PC-3 (cell line): ENCODE data around the gene THOC6. TPM values are rescaled to one million over a fixed set of nuclear protein-coding genes. Genes with fewer than 3 reads are reported as not detected.

ENCODE experiments used
- ATAC-seq: fragments of 200-7000 bp; cut with Tn5 transposase; 2 replicates; pipeline ENCODE4 v1.9.1; 2020; ENCODE audit warnings: mild to moderate bottlenecking, moderate library complexity
- BruUV-seq: library from RNA; stranded (reverse); fragments of 400-500 nt; replicated peaks from 2 replicates; lab custom pipeline; 2021; lab: Mats Ljungman, UMichigan
- CTCF ChIA-PET: fragments of 300-600 bp; sonication (Branson Sonifier 250); formaldehyde crosslinking; loops from one replicate; lab custom pipeline; 2022; ENCODE audit warnings: antibody characterized with exemption; lab: Charles Lee
- POLR2A ChIA-PET: fragments of 300-600 bp; sonication (Branson Sonifier 250); formaldehyde crosslinking; loops from one replicate; lab custom pipeline; 2022; ENCODE audit warnings: antibody characterized with exemption; ENCODE audit not compliant: unreplicated experiment; lab: Charles Lee
- DNase-seq: peaks from one replicate; pipeline ENCODE4 v3.0.0-alpha.2; 2015
- H2AFZ ChIP-seq: fragments of 300-600 bp; sonication (generic); 2 replicates; pipeline ENCODE4 v1.6.0; 2016; ENCODE audit warnings: antibody characterized with exemption, low read length
- H3F3A ChIP-seq: fragments of 300-600 bp; sonication (generic); one replicate; pipeline ENCODE4 v1.6.0; 2017; ENCODE audit warnings: antibody characterized with exemption, low read length, control low read depth, mild to moderate bottlenecking; ENCODE audit not compliant: unreplicated experiment
- H3K27ac ChIP-seq: fragments of 300-600 bp; sonication (generic); 2 replicates; pipeline ENCODE4 v1.5.1; 2016; ENCODE audit warnings: mild to moderate bottlenecking, low read length
- H3K27me3 ChIP-seq: fragments of 300-600 bp; sonication (generic); 2 replicates; pipeline ENCODE4 v1.6.1; 2016; ENCODE audit warnings: low read length, mixed read lengths
- H3K36me3 ChIP-seq: fragments of 300-600 bp; sonication (generic); 2 replicates; pipeline ENCODE4 v1.6.1; 2016; ENCODE audit warnings: low read depth, mixed run types, low read length, mixed read lengths
- H3K4me1 ChIP-seq: fragments of 300-600 bp; sonication (generic); 2 replicates; pipeline ENCODE4 v1.5.1; 2016; ENCODE audit warnings: low read length; ENCODE audit not compliant: insufficient read depth
- H3K4me2 ChIP-seq: fragments of 300-600 bp; sonication (generic); 2 replicates; pipeline ENCODE4 v1.6.0; 2016; ENCODE audit warnings: low read length
- H3K4me3 ChIP-seq: fragments of 300-600 bp; sonication (generic); 2 replicates; pipeline ENCODE4 v1.5.1; 2016; ENCODE audit warnings: mild to moderate bottlenecking, low read length, mixed read lengths
- H3K79me2 ChIP-seq: fragments of 300-600 bp; sonication (generic); 2 replicates; pipeline ENCODE4 v1.6.1; 2017; ENCODE audit warnings: low read length, mixed read lengths
- H3K9ac ChIP-seq: fragments of 300-600 bp; sonication (generic); 2 replicates; pipeline ENCODE4 v1.6.0; 2016; ENCODE audit warnings: mild to moderate bottlenecking, low read length
- H3K9me2 ChIP-seq: fragments of 300-600 bp; sonication (generic); replicated peaks from 2 replicates; pipeline ENCODE4 v1.6.1; 2016; ENCODE audit warnings: mixed run types, low read length, mixed read lengths
- H3K9me3 ChIP-seq: fragments of 300-600 bp; sonication (generic); 2 replicates; pipeline ENCODE4 v1.6.1; 2016; ENCODE audit warnings: low read length, mixed read lengths
- H4K20me1 ChIP-seq: fragments of 300-600 bp; sonication (generic); 2 replicates; pipeline ENCODE4 v1.6.1; 2016; ENCODE audit warnings: low read length, mixed read lengths
- EZH2 ChIP-seq: fragments of 300-600 bp; sonication (generic); IDR thresholded peaks from one replicate; pipeline ENCODE4 v1.6.1; 2017; ENCODE audit warnings: antibody characterized with exemption, mild to moderate bottlenecking, low read length; ENCODE audit not compliant: unreplicated experiment
- EZH2phosphoT487 ChIP-seq: fragments of 300-600 bp; sonication (generic); IDR thresholded peaks from 2 replicates; pipeline ENCODE4 v1.6.1; 2018; ENCODE audit warnings: mild to moderate bottlenecking, antibody characterized with exemption, low read length, borderline replicate concordance
- intact Hi-C: fragments of 100-400 bp; cut with micrococcal nuclease; formaldehyde crosslinking; loops from 2 replicates; pipeline ENCODE4 v1.9.0; 2023
- total RNA-seq: library from RNA; depleted of rRNA; stranded (reverse); fragments of >200 nt; gene quantifications from 2 replicates; pipeline ENCODE4 v1.2.3, GENCODE V29; 2014
- TF ChIP-seq, protein P1 (sequence below): fragments of 300-600 bp; sonication (generic); conservative IDR thresholded peaks from 2 replicates; pipeline ENCODE4 v1.5.1; 2017; ENCODE audit warnings: antibody characterized with exemption, low read depth, mild to moderate bottlenecking, low read length

Gene THOC6
- total RNA-seq, 1 experiment from 2014 or later = 40.3 TPM

DNA sequence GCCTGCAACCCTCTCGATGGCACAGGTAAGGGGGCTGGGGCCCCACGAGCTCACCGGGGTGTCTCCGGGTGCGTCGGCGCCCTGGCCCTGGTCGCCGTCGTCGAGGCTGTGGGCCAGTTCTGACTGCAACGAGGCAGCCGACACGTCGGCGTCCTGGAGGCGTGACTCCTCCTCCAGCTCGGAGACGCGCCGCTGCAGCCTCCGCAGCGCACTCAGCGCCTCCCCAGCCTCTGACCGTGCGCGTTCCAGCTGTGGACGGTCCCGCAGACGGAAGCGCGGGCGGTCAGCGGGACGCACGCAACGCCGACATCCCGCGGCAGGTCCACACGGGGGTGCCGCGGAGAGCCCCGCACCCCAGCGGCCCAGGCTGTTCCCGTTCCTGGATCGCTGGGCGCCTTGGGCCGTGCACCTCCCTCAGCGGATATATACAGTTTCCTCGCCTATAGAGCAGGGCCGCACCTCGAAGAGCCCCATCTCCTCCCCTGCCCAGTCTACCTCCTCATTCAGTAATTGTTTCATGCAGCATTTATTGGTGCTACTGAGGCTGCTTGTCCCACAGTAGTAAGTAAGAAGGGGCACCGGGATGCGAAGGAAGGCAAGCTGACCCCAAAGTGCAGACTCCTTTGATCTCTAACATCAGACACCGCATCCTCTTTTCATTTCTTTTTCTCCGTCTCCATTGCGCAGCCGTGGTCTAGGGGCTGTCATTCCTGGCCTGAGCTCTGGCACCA lies 5.8 kb downstream of the THOC6 start:
- BruUV-seq = no TSS peak

DNA sequence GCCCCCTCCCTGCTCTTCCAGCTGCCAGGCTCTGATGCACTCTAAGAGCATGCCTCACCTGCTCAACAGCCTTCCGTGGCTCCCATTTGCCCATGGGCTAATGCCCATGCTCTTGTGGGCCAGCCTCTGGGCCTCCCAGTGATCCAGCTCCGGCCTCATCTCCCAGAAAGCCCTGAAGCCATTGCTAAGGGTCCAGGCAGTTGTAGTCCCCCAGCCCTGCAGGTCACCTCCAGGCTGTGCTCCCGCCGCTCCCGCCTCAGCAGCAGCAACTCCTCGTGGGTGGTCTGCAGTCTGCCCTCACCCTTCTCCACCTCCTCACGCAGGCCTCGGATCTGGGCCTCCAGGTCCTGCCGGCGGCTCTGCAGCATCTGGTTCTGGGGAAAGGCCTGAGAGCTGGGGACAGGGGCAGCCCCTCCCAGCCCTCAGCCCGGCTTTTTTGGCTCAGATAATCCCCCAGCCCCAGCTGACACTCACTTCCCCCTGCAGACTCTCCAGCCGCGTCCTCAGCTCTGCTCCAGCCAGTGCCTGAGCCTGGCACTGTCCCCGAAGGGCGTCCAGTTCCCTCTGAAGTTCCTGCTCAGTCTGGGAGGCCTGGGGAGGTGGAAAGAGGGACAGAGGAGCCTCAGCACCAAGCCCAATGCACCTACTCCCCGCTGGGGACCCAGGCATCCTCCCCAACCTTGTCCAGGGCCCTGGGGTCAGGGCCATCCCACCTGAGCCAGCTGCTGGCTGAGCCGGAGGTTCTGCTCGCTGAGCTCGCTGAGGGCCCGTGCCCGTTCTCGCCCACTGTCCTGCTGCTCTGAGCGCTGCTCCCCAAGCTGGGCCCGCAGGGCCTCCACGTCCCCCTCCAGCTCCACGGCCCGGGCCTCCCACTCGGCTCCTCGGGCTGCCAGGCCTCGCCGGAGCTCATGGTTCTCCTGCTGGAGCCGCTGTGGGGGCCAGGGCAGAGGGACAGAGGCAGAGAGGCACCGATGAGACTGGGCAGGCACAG lies 6.7 kb downstream of the THOC6 start:
- ATAC-seq = no peak
- H3K36me3 ChIP-seq = no peaks in the 10 kb centered on the region
- H3K4me2 ChIP-seq = peak overlapping the region; percentile 71
- no peaks in the 10 kb centered on the region for H3K9me2 ChIP-seq
- H3F3A ChIP-seq = no peaks in the 10 kb centered on the region
- TF ChIP-seq EZH2phosphoT487 (no peak), EZH2 (no peak)
- TF ChIP-seq, protein P1, sequence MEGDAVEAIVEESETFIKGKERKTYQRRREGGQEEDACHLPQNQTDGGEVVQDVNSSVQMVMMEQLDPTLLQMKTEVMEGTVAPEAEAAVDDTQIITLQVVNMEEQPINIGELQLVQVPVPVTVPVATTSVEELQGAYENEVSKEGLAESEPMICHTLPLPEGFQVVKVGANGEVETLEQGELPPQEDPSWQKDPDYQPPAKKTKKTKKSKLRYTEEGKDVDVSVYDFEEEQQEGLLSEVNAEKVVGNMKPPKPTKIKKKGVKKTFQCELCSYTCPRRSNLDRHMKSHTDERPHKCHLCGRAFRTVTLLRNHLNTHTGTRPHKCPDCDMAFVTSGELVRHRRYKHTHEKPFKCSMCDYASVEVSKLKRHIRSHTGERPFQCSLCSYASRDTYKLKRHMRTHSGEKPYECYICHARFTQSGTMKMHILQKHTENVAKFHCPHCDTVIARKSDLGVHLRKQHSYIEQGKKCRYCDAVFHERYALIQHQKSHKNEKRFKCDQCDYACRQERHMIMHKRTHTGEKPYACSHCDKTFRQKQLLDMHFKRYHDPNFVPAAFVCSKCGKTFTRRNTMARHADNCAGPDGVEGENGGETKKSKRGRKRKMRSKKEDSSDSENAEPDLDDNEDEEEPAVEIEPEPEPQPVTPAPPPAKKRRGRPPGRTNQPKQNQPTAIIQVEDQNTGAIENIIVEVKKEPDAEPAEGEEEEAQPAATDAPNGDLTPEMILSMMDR = no peak
- no peak for DNase-seq
- no peak overlapping the region for H3K4me3 ChIP-seq
- no peaks in the 10 kb centered on the region for H3K27me3 ChIP-seq
- no peaks in the 10 kb centered on the region for H3K9me3 ChIP-seq
- BruUV-seq = no TSS peak
- no peak overlapping the region for H2AFZ ChIP-seq
- intact Hi-C loops = no loop called here
- no peaks in the 10 kb centered on the region for H4K20me1 ChIP-seq
- H3K79me2 ChIP-seq = no peaks in the 10 kb centered on the region
- no peak overlapping the region for H3K9ac ChIP-seq
- peak overlapping the region; percentile 37 for H3K27ac ChIP-seq
- ChIA-PET CTCF (interaction anchor here (0.5 to 1.8 kb wide), 3 partner anchors 10 to 31 kb away, joined by 5 to 10 read pairs (median 6); partner anchors contain the start of gene TNFRSF12A), POLR2A (no interaction called here)
- H3K4me1 ChIP-seq = peaks cover 21% of the 10 kb centered on the region

More for the DNA sequence above, 5.8 kb downstream of the THOC6 start:
- intact Hi-C loops = loop anchor here (2.0 kb wide), 1 partner anchor 25 kb away; no protein-coding TSS in a partner anchor
- DNase-seq (no peak), ATAC-seq (no peak)
- H3K4me2 ChIP-seq = no peak overlapping the region
- no peaks in the 10 kb centered on the region for H3F3A ChIP-seq
- H4K20me1 ChIP-seq = no peaks in the 10 kb centered on the region
- H3K9me3 ChIP-seq = no peaks in the 10 kb centered on the region
- no peak overlapping the region for H3K27ac ChIP-seq
- ChIA-PET POLR2A (no interaction called here), CTCF (no interaction called here)
- no peak overlapping the region for H3K4me3 ChIP-seq
- no peaks in the 10 kb centered on the region for H3K79me2 ChIP-seq
- H3K9ac ChIP-seq = no peak overlapping the region
- H3K36me3 ChIP-seq = no peaks in the 10 kb centered on the region
- no peak overlapping the region for H2AFZ ChIP-seq
- no peak for TF ChIP-seq EZH2
- TF ChIP-seq EZH2phosphoT487 = no peak
- TF ChIP-seq, protein P1 = no peak
- H3K4me1 ChIP-seq = peaks cover 21% of the 10 kb centered on the region
- no peaks in the 10 kb centered on the region for H3K9me2 ChIP-seq
- no peaks in the 10 kb centered on the region for H3K27me3 ChIP-seq
